GM21423 (cell line): ENCODE results near the gene MT4.

ENCODE experiments used
- ATAC-seq: cut with Tn5 transposase; IDR thresholded peaks from one replicate; pipeline ENCODE4 v1.9.1; 2021; ENCODE audit warnings: mild to moderate bottlenecking, moderate library complexity; ENCODE audit not compliant: unreplicated experiment

Gene MT4

DNA sequence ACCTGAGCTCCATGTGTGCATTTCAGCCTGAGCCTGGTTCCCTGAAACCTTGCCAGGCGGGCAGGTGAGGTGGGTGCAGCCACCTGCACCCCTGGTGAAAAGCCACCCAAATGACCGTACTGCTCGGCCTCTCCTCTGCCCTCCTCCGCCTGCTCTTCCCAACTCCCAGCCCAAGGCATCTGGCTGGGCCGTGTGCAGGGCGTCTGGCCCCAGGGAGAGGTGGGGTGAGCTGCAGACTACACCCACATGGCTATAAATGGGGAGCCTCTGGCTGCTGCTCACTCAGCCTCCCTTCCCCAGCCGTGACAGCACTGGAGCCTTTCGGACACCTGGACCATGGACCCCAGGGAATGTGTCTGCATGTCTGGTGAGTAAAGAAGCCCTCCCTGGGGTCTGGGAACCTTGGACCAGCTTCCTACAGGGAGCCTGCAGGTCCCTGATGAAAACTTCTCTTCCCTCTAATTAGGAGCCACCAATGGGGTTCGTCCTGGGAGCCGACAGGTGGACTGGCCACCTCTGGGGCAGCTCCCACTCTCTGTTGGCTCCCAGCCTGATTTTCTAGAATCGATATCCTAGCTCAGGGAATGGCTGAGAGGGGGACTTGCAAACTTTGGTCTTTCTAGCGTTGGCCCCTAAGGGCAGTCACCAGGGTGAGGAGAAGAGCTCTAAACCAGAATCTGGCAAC is at the start of gene MT4:
Gene MT4 (plus strand): TSS at position 281 of the 685 bp plus-strand sequence. CDS start 56 bp downstream, at position 337.
- ATAC-seq, result no peak

DNA sequence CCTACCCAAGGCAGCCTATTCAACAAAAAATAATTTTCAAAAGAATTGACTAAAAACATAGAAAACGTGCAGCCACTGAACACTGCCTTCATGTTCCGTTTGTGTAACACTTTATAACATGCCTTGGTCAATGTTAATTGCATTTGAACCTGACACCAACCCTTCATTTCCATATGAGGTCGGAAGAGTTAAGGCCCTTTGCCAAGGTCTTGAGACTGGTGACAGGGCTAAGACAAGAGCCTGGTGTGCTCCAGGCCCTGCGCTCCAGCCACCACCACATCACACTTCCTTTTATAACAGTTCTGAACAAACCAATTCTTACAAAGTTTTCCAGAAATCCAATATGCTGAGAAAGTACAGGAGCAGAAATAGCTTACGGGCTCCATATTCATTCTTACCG is 49.2 kb upstream of the MT4 start:
- no peak for ATAC-seq

DNA sequence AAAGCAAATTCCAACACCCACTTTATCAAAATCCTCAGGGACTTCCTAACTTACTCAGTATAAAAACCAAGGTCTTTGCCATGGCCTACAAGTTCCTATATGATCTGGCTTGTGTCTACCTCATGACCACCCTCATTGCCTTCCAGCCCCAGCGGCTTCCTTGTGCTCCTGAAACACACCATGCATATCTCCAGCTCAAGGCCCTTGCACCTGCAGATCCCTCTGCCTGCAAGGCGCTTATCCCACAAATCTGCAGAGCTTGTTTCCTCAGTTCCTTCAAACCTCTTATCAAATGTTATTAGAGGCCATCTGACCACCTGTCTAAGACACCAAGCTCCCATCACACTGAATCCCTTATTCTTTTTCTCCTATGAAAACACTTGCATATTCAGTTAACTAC is 47.7 kb upstream of the MT4 start:
- no peak for ATAC-seq

DNA sequence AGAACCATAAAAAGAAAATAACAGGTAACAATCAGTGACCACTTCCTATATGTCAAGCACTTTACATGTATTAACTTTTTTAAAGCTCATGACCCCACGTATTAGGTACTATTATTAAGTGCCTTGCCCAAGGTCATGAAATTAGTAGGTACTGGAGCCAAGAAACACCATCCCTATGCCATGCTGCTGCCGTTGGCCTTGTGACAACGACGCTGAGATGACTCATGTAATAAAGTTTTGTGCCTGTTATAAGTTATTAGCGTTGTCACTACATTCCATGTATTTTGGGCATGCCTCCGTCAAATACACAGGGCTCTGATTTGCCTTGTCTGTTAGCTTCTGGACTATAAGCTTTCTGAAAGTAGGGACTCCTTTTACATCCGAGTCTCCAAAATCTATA is 46.4 kb upstream of the MT4 start:
- ATAC-seq, result no peak

DNA sequence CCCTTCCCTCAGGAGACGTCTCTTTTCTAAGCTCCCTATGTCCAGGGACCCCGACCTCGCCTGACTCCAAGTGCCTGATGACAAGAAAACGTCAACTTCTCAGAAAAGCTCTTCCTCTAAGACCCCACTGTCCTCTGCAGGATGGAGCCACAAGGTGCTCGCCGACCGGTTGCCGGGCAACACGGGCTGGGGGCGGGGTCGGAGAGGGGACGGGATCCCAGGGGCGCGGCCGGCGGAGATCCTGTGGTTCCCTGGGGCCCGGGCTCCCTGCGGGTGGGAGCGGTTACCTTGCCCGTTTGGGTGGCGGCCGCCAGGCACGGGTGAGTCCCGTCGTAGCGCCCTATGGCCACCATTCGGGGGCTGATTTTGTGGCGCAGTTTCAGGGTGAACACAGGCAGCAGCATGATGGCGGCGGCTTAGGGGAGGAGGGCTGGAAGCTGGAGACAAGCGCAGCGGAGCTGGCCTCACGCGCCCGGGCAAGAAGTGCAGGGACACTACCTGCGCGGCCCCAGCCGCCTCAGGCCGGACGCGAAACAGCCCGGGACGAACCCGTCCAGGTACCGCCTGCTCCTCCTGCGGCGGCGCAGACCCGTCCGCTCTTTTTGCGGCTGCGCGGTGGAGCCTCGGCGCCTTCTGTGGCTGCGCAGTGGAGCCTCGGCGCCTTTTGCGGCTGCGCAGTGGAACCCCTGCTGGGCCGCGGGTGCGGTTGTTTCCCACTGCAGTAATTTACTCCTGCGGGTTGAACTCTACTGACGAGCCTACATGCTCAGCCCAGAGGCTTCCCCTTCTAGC is 45.2 kb upstream of the MT4 start, which contains the start of gene BBS2:
Gene BBS2 (minus strand): TSS at position 566 of the 792 bp plus-strand sequence. CDS start 162 bp downstream, at position 404.
- ATAC-seq, result peak; percentile 74

DNA sequence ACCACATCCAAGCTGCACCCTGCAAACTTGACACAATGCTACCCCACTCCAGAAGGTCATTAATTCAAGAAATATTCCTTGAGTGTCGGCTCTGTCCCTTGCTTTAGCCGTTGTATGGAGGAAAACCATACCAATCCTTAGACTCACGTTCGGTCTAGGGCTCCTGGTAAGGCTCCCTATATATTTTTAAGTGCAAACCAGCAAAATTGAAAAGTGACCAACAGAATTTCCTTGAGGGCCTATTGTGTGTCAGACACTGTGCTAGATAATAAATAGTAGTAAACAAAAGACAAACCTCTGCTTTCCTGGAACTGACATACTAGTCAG is 44.7 kb upstream of the MT4 start:
- no peak for ATAC-seq

DNA sequence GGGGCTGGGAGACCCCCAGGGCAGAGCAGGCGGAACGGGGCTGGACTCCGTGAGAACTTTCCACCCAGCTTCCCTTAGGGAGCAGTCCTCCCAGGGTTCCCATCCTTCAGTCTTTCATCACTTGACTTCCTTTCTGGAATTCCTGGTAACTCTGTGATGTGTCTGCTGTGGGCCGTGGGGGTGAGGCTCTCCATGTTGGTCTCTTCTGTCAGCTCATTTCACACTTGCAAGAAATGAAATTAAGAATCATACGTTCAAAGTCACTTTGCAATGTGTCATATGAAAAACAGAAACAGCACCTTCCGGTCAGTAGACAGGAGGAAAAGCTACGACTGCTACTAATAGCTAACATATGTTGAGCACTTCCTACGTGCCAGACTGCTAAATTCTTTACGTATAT is 39.6 kb upstream of the MT4 start:
- ATAC-seq, result no peak

DNA sequence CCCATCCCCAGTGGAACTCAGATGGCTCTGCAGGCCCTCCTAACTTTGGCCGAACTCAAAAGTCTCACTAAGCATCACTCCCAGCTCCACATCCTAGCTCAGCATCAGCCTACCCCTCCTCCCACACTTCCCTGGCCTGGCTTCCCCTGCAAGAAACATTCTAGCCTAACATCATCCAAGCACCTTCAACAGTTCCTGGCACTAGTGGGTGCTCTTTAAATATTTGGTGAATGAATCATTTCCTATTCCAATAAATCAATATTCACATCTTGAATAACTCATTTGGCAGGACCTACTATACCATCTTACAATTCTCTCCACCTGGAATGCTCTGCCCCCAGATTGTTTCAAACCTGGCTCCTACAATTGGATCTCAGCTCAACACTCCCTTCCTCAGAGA is 34.0 kb upstream of the MT4 start:
- no peak for ATAC-seq

DNA sequence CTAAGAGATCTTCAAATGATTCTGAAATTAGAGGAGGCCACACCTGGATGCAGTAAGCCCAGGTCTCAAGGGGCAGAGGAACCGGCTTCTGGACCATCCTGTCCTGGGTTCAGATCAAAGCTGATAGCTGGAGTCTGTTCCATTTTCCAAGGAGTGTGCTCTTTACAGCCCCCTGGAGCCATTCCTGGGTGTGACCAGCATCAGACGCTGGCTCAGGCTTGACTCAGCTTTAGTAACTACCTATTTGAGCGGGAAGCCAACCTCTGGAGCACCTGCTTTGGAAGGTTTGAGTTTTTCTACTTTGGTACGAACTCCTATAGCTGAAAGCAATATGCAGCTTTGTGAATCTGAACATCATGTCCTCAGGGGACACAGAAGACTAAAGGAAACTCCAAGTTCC is 32.2 kb upstream of the MT4 start:
- ATAC-seq, result no peak

DNA sequence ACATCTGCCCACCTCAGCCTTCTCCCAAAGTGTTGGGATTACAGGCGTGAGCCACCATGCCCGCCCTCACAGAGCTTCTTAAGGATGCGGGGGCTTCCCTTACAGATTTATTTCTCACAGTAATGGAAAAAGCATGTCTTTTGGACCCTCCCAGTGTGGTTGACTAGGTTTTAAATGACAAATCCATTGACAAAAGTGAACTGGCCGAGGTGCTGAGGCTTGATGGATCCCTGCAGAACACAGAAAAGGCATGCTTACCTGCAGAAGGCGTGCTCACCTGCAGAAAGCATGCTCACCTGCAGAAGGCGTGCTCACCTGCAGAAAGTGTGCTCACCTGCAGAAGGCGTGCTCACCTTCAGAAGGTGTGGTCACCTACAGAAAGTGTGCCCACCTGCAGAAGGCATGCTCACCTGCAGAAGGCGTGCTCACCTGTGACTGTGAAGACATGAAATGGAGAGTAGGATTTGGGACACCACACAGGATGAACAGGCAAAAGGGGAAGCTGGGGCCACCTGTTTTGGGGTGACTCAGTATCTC is 30.0 kb upstream of the MT4 start:
- no peak for ATAC-seq

DNA sequence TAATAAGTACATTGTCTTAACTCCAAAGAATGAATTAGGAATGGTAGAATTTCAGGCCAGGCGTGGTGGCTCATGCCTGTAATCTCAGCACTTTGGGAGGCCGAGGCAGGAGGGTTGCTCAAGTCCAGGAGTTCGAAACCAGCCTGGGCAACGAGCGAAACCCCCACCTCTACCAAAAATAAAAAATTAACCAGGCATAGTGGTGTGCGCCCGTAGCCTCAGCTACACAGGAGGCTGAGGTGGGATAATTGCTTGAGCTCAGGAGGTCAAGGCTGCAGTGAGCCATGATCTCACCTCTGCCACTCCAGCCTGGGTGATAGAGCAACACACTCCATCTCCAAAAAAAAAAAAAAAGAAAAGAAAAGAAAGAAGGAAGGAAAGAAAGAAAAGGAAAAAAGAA is 26.5 kb upstream of the MT4 start:
- no peak for ATAC-seq

DNA sequence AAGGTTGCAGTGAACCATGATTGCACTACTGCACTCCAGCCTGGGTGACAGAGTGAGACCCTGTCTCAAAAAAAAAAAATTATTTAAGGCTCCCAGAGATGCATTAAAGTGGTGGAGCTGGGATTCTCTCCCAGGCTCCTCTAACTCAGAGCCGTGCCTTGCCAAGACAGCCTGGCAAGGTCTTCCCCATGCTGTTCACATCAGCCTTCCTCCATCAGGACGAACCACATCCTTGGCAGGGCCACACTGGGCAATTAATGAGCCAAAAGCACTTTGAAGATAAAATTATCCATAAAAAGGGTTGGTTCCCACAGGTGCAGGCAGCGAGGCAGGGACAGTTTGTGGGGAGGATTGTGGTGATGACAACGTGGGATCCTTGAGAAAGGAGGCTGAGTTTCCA is 25.2 kb upstream of the MT4 start:
- ATAC-seq, result no peak

DNA sequence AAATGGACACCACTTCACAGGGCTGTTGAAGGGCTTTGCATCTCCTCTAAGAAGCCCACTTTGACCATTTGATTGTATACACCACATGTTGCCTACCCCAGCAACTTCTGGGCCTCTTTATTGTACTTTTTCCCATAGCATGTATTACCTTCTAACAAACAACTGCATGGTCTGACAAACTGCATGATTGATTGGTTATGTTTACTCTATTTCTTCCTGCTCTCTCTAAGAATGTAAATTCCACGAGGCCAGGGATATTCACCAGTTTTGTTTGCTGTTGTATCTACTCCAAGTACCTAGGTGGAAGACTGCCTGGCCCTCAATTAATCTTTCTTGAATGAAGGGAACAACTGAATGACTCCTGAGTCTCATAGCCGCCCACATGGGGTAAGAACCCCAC is 22.8 kb upstream of the MT4 start:
- ATAC-seq, result no peak

DNA sequence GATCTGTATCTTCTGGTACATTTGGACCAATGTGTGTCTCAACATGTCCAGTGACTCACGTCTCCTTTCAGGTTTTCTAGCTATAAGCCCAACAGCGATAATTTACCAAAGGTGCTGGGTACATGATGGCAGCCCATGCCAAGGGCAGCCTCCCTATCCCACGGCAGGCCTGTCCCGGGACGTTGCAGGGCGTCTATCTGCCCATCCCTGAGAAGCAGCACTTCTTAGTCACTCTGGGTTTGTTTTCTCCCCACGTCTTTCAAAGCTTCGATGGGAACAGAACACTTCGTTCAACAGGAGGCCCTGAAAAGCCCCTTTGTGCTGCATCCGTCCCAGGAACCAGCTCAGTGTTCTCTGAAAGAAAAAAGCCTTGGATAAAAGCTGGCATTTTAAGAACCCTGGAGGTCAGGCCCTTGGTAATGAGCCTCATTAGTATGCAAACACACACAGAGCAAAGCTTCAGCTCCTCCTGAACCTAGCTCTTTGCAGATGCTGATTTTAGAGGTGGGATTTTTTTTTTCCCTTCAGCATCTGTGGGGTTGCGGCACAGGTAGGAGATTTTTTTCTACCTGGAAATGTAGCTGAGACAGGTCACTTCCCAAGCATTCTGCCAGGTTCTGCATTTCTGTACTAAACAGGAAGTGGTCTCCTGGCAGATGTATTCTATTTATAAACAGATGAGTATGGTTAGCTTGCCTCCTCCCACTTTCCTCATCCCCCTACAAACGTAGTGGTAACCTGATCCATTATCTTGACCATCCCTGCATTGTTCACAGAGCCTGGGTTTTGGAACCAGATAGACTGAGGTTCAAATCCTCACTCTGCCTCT is 17.5 kb upstream of the MT4 start:
- no peak for ATAC-seq

DNA sequence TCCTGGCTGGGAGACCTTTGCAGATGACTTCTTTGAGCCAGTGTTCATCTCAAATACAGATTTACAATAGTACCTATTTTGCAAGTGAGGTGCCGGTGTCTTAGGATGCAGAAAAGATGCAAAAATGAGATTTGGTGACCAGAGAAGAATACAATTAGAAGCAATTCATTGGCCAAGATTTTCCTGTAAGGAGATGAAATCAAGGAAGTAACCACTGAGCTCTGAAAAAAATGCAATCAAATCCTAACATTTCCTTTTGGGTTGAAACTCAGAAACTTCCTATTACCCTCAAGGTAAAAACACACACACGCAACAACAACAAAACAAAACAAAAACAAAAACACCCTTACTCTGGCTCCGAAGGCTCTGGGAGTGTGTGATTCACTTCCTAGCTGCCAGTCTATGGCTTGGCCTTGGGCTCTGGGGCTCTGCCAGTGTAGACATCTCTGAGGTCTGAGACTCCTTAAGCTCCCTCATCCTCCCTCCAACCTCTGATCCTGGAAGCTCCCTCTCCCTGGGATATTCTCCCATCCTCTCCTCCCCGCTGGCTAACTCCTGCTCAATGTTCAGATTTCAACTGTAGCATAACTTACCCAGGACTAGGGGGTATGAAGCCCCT is 16.8 kb upstream of the MT4 start:
- no peak for ATAC-seq

DNA sequence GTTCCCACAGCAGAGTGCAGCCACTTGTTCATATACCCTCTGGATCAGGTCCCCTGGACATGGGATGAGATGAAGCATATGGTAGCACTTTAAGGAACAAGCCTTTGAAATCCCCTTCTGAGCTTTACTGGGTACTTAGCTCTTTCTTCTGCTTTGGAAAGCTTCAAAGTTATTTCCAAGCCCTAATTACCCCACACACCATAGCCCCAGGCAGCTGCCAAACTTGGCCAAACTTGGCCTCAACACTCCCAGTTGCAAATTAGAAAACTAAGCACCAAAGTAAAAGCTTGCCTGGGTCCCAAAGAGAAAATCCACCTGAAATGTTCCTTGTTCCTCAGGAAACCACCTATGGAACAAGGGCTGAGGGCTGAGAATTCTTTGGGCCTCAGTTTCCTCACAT is 15.7 kb upstream of the MT4 start:
- no peak for ATAC-seq

DNA sequence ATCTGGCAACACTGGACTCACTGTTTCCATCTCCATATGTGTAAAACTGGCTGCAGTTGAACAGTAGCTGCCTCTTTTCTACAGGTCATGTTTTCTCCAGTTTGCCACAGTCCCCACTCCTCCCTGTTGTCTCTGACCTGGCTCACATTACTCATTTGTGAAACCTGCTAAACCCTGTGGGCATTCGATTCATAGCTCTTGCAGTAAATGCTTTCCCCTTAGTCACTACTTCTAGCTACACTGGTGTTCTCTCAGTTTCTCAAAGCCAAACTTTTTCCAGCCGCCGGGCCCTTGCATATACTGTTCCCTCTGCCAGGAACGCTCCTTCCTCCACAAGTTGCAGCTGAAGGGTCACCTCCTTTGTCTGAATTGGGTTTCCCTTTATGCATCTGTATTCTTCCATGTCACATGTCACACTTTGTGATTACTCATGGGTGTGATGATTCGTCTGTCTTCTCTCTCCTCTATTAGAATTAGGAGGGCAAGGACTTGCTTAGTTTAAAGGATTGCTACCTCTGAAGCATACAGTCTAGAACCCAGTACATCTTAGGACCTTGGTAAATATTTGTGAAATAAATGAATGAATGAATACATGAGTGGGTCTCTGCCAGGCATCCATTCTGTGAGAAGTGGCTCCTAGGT is 15.0 kb upstream of the MT4 start:
- ATAC-seq, result no peak

DNA sequence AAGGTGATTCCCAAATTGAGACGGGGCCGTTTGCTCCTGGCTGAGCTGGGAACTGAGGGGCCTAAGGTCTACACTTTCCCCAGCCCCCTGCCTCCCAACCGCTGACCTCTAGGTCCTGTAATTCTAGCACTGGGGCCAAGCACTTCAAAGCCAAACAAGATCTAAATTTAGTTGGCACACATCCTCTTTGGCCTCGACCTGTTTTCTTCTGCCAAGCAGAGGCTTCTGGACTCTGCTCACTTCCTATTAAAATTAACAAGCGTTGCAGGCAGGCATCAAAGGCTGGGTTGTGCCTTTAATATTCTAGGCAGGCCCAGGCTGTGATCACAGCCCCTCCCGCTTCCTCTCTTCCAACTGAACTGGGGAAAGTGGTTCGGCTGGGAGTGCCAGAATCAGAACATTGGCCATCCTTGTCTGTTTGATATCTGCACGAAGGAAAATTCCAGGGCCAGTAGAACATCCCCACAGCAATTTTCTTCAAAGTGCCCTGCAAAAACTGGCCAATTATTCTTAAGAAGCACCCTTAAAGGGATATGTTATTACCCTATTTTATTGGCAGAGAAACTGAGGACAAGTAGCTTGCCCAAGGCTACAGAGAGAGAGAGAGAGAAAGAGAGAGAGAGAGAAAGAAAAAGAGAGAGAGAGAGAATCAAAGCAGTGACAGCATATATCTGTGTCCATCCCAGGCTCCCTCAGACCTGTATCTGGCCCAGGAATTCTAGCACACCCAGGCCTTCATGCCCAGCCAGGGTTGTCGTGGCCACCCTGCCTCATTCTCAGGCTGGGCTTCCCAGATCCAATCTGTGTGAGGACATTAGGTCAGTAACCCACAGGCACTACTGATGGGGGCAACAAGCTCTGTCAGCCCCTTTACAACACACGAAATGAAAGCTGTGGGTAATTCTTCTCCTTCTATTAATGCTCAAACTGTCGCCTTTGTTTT is 12.8 kb upstream of the MT4 start:
- ATAC-seq, result no peak

DNA sequence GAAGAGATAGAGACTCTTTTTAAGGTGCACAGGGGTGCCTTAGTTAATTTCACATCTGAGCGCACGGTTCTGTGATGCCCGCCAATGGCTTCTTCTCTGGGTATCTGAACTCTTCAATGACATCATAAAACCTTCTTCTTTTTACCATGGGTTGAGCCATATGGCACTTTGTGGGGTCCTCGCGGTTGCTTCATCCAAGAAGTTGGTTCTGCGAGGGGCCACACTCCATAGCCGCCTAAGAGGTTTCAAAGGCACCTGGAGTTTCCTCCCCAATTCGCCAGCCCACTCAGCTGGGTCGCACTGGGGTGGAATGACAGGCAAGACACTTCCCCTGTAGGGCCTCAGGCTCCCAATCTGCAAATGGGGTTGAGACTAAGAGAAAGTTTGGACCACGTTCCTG is 10.4 kb upstream of the MT4 start:
- no peak for ATAC-seq
